GM23248 (cell line): ENCODE data around the gene FIGNL1. TPM values are rescaled to one million over a fixed set of nuclear protein-coding genes. Genes with fewer than 3 reads are reported as not detected.

ENCODE experiments used
- DNase-seq: peaks from one replicate; pipeline ENCODE4 v3.0.0-alpha.2; 2015
- H2AFZ ChIP-seq: fragments of 200-600 bp; sonication (generic); 2 replicates; pipeline ENCODE4 v1.6.1; 2016; ENCODE audit warnings: antibody characterized with exemption
- H3F3A ChIP-seq: fragments of 200-600 bp; sonication (generic); 2 replicates; pipeline ENCODE4 v1.6.1; 2016; ENCODE audit warnings: mild to moderate bottlenecking, antibody characterized with exemption, mixed run types; ENCODE audit not compliant: insufficient read depth
- H3K27ac ChIP-seq: fragments of 200-600 bp; sonication (generic); 2 replicates; pipeline ENCODE4 v1.5.1; 2016; ENCODE audit warnings: mild to moderate bottlenecking
- H3K27me3 ChIP-seq: fragments of 200-600 bp; sonication (generic); replicated peaks from 2 replicates; pipeline ENCODE4 v1.6.1; 2016; ENCODE audit warnings: mild to moderate bottlenecking; ENCODE audit not compliant: insufficient read depth
- H3K36me3 ChIP-seq: fragments of 200-600 bp; sonication (generic); 2 replicates; pipeline ENCODE4 v1.6.1; 2016; ENCODE audit warnings: low read depth, mild to moderate bottlenecking
- H3K4me1 ChIP-seq: fragments of 200-600 bp; sonication (generic); 2 replicates; pipeline ENCODE4 v1.6.1; 2016; ENCODE audit warnings: mild to moderate bottlenecking; ENCODE audit not compliant: insufficient read depth
- H3K4me2 ChIP-seq: fragments of 200-600 bp; sonication (generic); one replicate; pipeline ENCODE4 v1.6.1; 2016; ENCODE audit warnings: mild to moderate bottlenecking; ENCODE audit not compliant: unreplicated experiment
- H3K4me3 ChIP-seq: fragments of 200-600 bp; sonication (generic); 2 replicates; pipeline ENCODE4 v1.5.1; 2016; ENCODE audit warnings: mild to moderate bottlenecking
- H3K79me2 ChIP-seq: fragments of 200-600 bp; sonication (generic); 2 replicates; pipeline ENCODE4 v1.6.1; 2016; ENCODE audit warnings: mild to moderate bottlenecking; ENCODE audit not compliant: insufficient read depth
- H3K9ac ChIP-seq: fragments of 200-600 bp; sonication (generic); 2 replicates; pipeline ENCODE4 v1.6.1; 2016; ENCODE audit warnings: mild to moderate bottlenecking
- H3K9me2 ChIP-seq: fragments of 200-600 bp; sonication (generic); 2 replicates; pipeline ENCODE4 v1.6.1; 2016; ENCODE audit warnings: mixed run types, mild to moderate bottlenecking, moderate library complexity; ENCODE audit not compliant: insufficient read depth
- H3K9me3 ChIP-seq: fragments of 200-600 bp; sonication (generic); one replicate; pipeline ENCODE4 v1.6.1; 2017; ENCODE audit warnings: low read depth
- H4K20me1 ChIP-seq: fragments of 200-600 bp; sonication (generic); 2 replicates; pipeline ENCODE4 v1.6.0; 2016; ENCODE audit not compliant: insufficient read depth
- EZH2 ChIP-seq: fragments of 200-600 bp; sonication (generic); IDR thresholded peaks from 2 replicates; pipeline ENCODE4 v1.6.1; 2018; ENCODE audit warnings: antibody characterized with exemption, mild to moderate bottlenecking; ENCODE audit not compliant: insufficient read depth, poor library complexity, severe bottlenecking
- EZH2phosphoT487 ChIP-seq: fragments of 200-600 bp; sonication (generic); IDR thresholded peaks from 2 replicates; pipeline ENCODE4 v1.6.1; 2018; ENCODE audit warnings: antibody characterized with exemption, moderate library complexity, mild to moderate bottlenecking, low read depth; ENCODE audit not compliant: insufficient read depth
- WGBS, 2 experiments: methylation state at CpG; one replicate each; pipeline ENCODE4 v1.1.6; 2015 to 2017; ENCODE audit warnings: low lambda C conversion rate in 2 of 2, low coverage in 1 of 2; ENCODE audit errors: missing lambda C conversion rate in 2 of 2; 5-methylcytosine and 5-hydroxymethylcytosine counted together
- in situ Hi-C: fragments of 300-500 bp; cut with MboI; formaldehyde crosslinking; loops from 2 replicates; pipeline ENCODE4 v1.15.0; 2020
- polyA plus RNA-seq: library from polyadenylated mRNA; unstranded; fragments of >200 nt; fragmentation: Nextera tagmentation; extraction: Ambion mirVana; gene quantifications from 2 replicates; pipeline ENCODE4 v1.2.1, GENCODE V29; 2016
- total RNA-seq: library from RNA; depleted of rRNA; stranded (reverse); fragments of >200 nt; shearing (Covaris generic); gene quantifications from 2 replicates; pipeline ENCODE4 v1.2.3, GENCODE V29; 2014

The FIGNL1 gene
- total and polyA plus RNA-seq, 2 experiments from 2014 or later, result 8.4 to 20.2 TPM

- no peaks in the 10 kb centered on the region for H3F3A ChIP-seq
- DNase-seq, result no peak
- H3K27ac ChIP-seq, result no peak overlapping the region
- H3K79me2 ChIP-seq, result no peaks in the 10 kb centered on the region
- H3K9me3 ChIP-seq, result no peaks in the 10 kb centered on the region
- no peak overlapping the region for H2AFZ ChIP-seq
- H3K4me2 ChIP-seq, result no peak overlapping the region
- H4K20me1 ChIP-seq, result no peaks in the 10 kb centered on the region
- H3K4me1 ChIP-seq, result no peaks in the 10 kb centered on the region
- no peak for TF ChIP-seq EZH2
- no peak for TF ChIP-seq EZH2phosphoT487
- H3K9me2 ChIP-seq, result no peaks in the 10 kb centered on the region
- no peaks in the 10 kb centered on the region for H3K36me3 ChIP-seq
- no peak overlapping the region for H3K4me3 ChIP-seq
- WGBS, 2 experiments, result 63 to 68% methylated on average over 8 of the region's 8 CpGs
- no peak overlapping the region for H3K9ac ChIP-seq
- peaks cover 12% of the 10 kb centered on the region; the same call in 1 of the 2 replicates for H3K27me3 ChIP-seq
- in situ Hi-C loops, result loop anchor here (10.0 to 25.0 kb wide), 2 partner anchors 190 to 888 kb away; no protein-coding TSS in a partner anchor
Observed at GRCh38 chr7:50474382-50475160, 24.4 kb upstream of the FIGNL1 start.

GRCh38 chr7:50473531-50473930 lies 23.4 kb upstream of the FIGNL1 start:
- Histone ChIP-seq H3K9me2 (no peaks in the 10 kb centered on the region), H3K4me3 (no peak overlapping the region), H3K27ac (no peak overlapping the region), H3K79me2 (no peaks in the 10 kb centered on the region), H2AFZ (no peak overlapping the region), H3F3A (no peaks in the 10 kb centered on the region), H4K20me1 (no peaks in the 10 kb centered on the region), H3K4me2 (no peak overlapping the region), H3K9ac (no peak overlapping the region), H3K27me3 (peaks cover 12% of the 10 kb centered on the region; the same call in 1 of the 2 replicates), H3K4me1 (no peaks in the 10 kb centered on the region), H3K36me3 (no peaks in the 10 kb centered on the region), H3K9me3 (no peaks in the 10 kb centered on the region)
- in situ Hi-C loops, result loop anchor here (10.0 to 25.0 kb wide), 2 partner anchors 191 to 889 kb away; no protein-coding TSS in a partner anchor
- no peak for DNase-seq
- TF ChIP-seq EZH2, result no peak
- WGBS, 2 experiments, result 74 to 77% methylated on average over 4 of the region's 4 CpGs

GRCh38 chr7:50472427-50472826 lies 22.3 kb upstream of the FIGNL1 start:
- H3K4me3 ChIP-seq, result no peak overlapping the region
- H3K4me1 ChIP-seq, result no peaks in the 10 kb centered on the region
- no peaks in the 10 kb centered on the region for H3K79me2 ChIP-seq
- no peaks in the 10 kb centered on the region for H3K36me3 ChIP-seq
- H3K9ac ChIP-seq, result no peak overlapping the region
- H2AFZ ChIP-seq, result no peak overlapping the region
- no peaks in the 10 kb centered on the region for H3F3A ChIP-seq
- 84 to 86% methylated on average over 7 of the region's 7 CpGs for WGBS, 2 experiments
- no peak overlapping the region for H3K4me2 ChIP-seq
- no peaks in the 10 kb centered on the region for H3K9me2 ChIP-seq
- DNase-seq, result no peak
- no peaks in the 10 kb centered on the region for H4K20me1 ChIP-seq
- no peaks in the 10 kb centered on the region for H3K9me3 ChIP-seq
- TF ChIP-seq EZH2 (no peak), EZH2phosphoT487 (no peak)
- no peak overlapping the region for H3K27ac ChIP-seq
- in situ Hi-C loops, result loop anchor here (10.0 to 25.0 kb wide), 2 partner anchors 192 to 890 kb away; no protein-coding TSS in a partner anchor
- H3K27me3 ChIP-seq, result peaks cover 12% of the 10 kb centered on the region; the same call in 1 of the 2 replicates

- Histone ChIP-seq H3K27ac (no peak overlapping the region), H3K27me3 (peaks cover 12% of the 10 kb centered on the region; the same call in 1 of the 2 replicates), H3K4me2 (no peak overlapping the region), H3K4me3 (no peak overlapping the region), H3K9me3 (no peaks in the 10 kb centered on the region), H4K20me1 (no peaks in the 10 kb centered on the region), H3F3A (no peaks in the 10 kb centered on the region), H3K4me1 (no peaks in the 10 kb centered on the region), H3K9ac (no peak overlapping the region), H2AFZ (no peak overlapping the region), H3K79me2 (no peaks in the 10 kb centered on the region), H3K36me3 (no peaks in the 10 kb centered on the region), H3K9me2 (no peaks in the 10 kb centered on the region)
- 86 to 88% methylated on average over 5 of the region's 5 CpGs for WGBS, 2 experiments
- in situ Hi-C loops, result loop anchor here (10.0 to 25.0 kb wide), 2 partner anchors 193 to 890 kb away; no protein-coding TSS in a partner anchor
- TF ChIP-seq EZH2phosphoT487 (no peak), EZH2 (no peak)
- no peak for DNase-seq
Observed at GRCh38 chr7:50471970-50472369, 21.8 kb upstream of the FIGNL1 start.
